Measurements from ENCODE around the gene CXXC4. TPM values are rescaled to one million over a fixed set of nuclear protein-coding genes. Genes with fewer than 3 reads are reported as not detected.

Gene CXXC4
- total RNA-seq, 1 experiment from 2014 or later = 4.2 TPM

GRCh38 chr4:104475652-104476051 lies 19.0 kb downstream of the CXXC4 start:
- H3K23me2 ChIP-seq (ENCODE audit: insufficient read length, low read depth, low read length, poor library complexity, severe bottlenecking) = no peaks in the 10 kb centered on the region
- H4K20me1 ChIP-seq (ENCODE audit: control insufficient read depth, insufficient read depth, insufficient read length) = no peaks in the 10 kb centered on the region
- no peak overlapping the region for H3K18ac ChIP-seq (ENCODE audit: insufficient read length, low read depth, low read length)
- no CpG with 5 or more reads among the region's 4 CpGs for WGBS (ENCODE audit: extremely low coverage, insufficient read length, low lambda C conversion rate)
- no peak overlapping the region for H3K27ac ChIP-seq (ENCODE audit: insufficient read length, low read depth, low read length)
- H3K9me3 ChIP-seq (ENCODE audit: control insufficient read depth, low read depth, low read length) = no peaks in the 10 kb centered on the region
- H3K4me1 ChIP-seq (ENCODE audit: insufficient read depth, low read length) = peaks cover 2% of the 10 kb centered on the region
- H3K4me1 Mint-ChIP-seq = peaks cover 19 to 24% of the 10 kb centered on the region in 2 experiments
- no peak overlapping the region for H2AFZ ChIP-seq (ENCODE audit: low read length)
- no peak overlapping the region for H4K8ac ChIP-seq (replicated peaks; ENCODE audit: insufficient read length, low read depth, low read length)
- H3K27me3 ChIP-seq (ENCODE audit: insufficient read depth, low read length) = no peaks in the 10 kb centered on the region
- no peak overlapping the region for H2BK120ac ChIP-seq (ENCODE audit: low read depth, low read length, poor library complexity, severe bottlenecking)
- no peaks in the 10 kb centered on the region for H3K27me3 Mint-ChIP-seq (ENCODE audit: low read depth)
- H2BK15ac ChIP-seq (ENCODE audit: low read depth, low read length) = no peak overlapping the region
- no peak overlapping the region for H3K14ac ChIP-seq (ENCODE audit: insufficient read depth, low read length)
- H3K79me1 ChIP-seq (ENCODE audit: insufficient read depth, low read depth, low read length, poor library complexity, severe bottlenecking) = no peaks in the 10 kb centered on the region
- TF ChIP-seq CTCF (conservative IDR thresholded peaks at IDR 0.05) = no peak
- no peak overlapping the region for H3T11ph ChIP-seq (ENCODE audit: low read length)
- H3K4ac ChIP-seq (ENCODE audit: low read depth, low read length) = no peak overlapping the region
- no peak overlapping the region for H2BK5ac ChIP-seq (ENCODE audit: insufficient read length, low read length)
- no peaks in the 10 kb centered on the region for H3K9me3 Mint-ChIP-seq
- H3K27ac Mint-ChIP-seq = peak overlapping the region in 2 of 3 experiments; percentile 80 to 88; a peak in 2 of 7 replicates
- no peak overlapping the region for H3K56ac ChIP-seq (ENCODE audit: insufficient read length, low read depth, low read length)
- no peak overlapping the region; a peak in 1 of 5 replicates for H3K4me3 Mint-ChIP-seq
- no peak overlapping the region for H2BK12ac ChIP-seq (ENCODE audit: insufficient read length, low read depth, low read length)
- no peak overlapping the region for H2AK5ac ChIP-seq (ENCODE audit: insufficient read length, low read length)
- no peak overlapping the region for H3K9ac ChIP-seq (ENCODE audit: extremely low read depth, insufficient read length, low read length)
- H3K4me2 ChIP-seq (ENCODE audit: insufficient read depth, insufficient read length, low read length) = no peak overlapping the region
- H3K79me2 ChIP-seq (ENCODE audit: insufficient read depth, low read length) = no peaks in the 10 kb centered on the region
- H2BK20ac ChIP-seq (ENCODE audit: low read depth, low read length, poor library complexity, severe bottlenecking) = no peak overlapping the region
- H3K23ac ChIP-seq (ENCODE audit: insufficient read length, low read depth, low read length) = no peak overlapping the region
- DNase-seq = peak; percentile 40
- no peaks in the 10 kb centered on the region for H3K36me3 Mint-ChIP-seq (ENCODE audit: insufficient read depth in 1 of 3, low read depth in 3 of 3)
- H4K5ac ChIP-seq (ENCODE audit: insufficient read length, low read depth, low read length) = no peak overlapping the region
- H4K91ac ChIP-seq (ENCODE audit: insufficient read length, low read depth, low read length) = no peak overlapping the region
